Central memory CD4-positive, alpha-beta T cell (primary cell): ENCODE results near the gene TMOD1.

ENCODE experiments used
- DNase-seq: peaks from one replicate; pipeline ENCODE4 v3.0.0; 2022

The TMOD1 gene

GRCh38 chr9:97500263-97500662 lies 1.2 kb upstream of the TMOD1 start:
- no peak for DNase-seq

GRCh38 chr9:97500765-97501176 lies 695 bp upstream of the TMOD1 start:
- DNase-seq, result no peak

- DNase-seq, result no peak
These were observed 431 bp downstream of the TMOD1 start for GRCh38 chr9:97501972-97502221.

- DNase-seq, result no peak
These were observed 937 bp downstream of the TMOD1 start for GRCh38 chr9:97502222-97502983.

GRCh38 chr9:97502984-97503861 lies 1.8 kb downstream of the TMOD1 start:
- no peak for DNase-seq

- DNase-seq, result no peak
These were observed 2.4 kb downstream of the TMOD1 start for GRCh38 chr9:97503862-97504210.

GRCh38 chr9:97504381-97505216 lies 3.1 kb downstream of the TMOD1 start:
- DNase-seq, result no peak

GRCh38 chr9:97505845-97506244 lies 4.4 kb downstream of the TMOD1 start:
- DNase-seq, result no peak

GRCh38 chr9:97506306-97506705 lies 4.8 kb downstream of the TMOD1 start:
- no peak for DNase-seq

- no peak for DNase-seq
These were observed 5.3 kb downstream of the TMOD1 start for GRCh38 chr9:97506787-97507186.

GRCh38 chr9:97507428-97507984 lies 6.0 kb downstream of the TMOD1 start:
- no peak for DNase-seq

GRCh38 chr9:97508852-97509251 lies 7.4 kb downstream of the TMOD1 start:
- no peak for DNase-seq

- DNase-seq, result no peak
These were observed 9.6 kb downstream of the TMOD1 start for GRCh38 chr9:97510797-97511654.

- DNase-seq, result no peak
These were observed 10.4 kb downstream of the TMOD1 start for GRCh38 chr9:97511655-97512427.

- no peak for DNase-seq
These were observed 11.6 kb downstream of the TMOD1 start for GRCh38 chr9:97512966-97513560.

- no peak for DNase-seq
These were observed 13.1 kb downstream of the TMOD1 start for GRCh38 chr9:97514531-97514930.

- no peak for DNase-seq
These were observed 14.2 kb downstream of the TMOD1 start for GRCh38 chr9:97515662-97516061.

GRCh38 chr9:97516111-97516510 lies 14.6 kb downstream of the TMOD1 start:
- no peak for DNase-seq

GRCh38 chr9:97517331-97518089 lies 16.0 kb downstream of the TMOD1 start:
- no peak for DNase-seq
